Cardiac fibroblast (primary cell): Measurements from ENCODE around the gene DUSP6.

Source experiments
- DNase-seq, 2 donors: peaks; one replicate each; pipeline versions ENCODE4 v3.0.0 to v3.0.0-alpha.2; 2010; ENCODE audit warnings: low read depth in 2 of 2
- H3K4me3 ChIP-seq, 2 donors: replicated peaks in 1 of 2; 1 replicate in 1 of 2; 2 replicates in 1 of 2; pipeline ENCODE4 v1.5.1; 2011; ENCODE audit warnings: low read depth in 2 of 2, low read length in 2 of 2, mild to moderate bottlenecking in 2 of 2, moderate library complexity in 1 of 2
- TF ChIP-seq, protein P1 (sequence below): IDR thresholded peaks from one replicate; pipeline ENCODE4 v1.5.1; 2011; ENCODE audit warnings: low read depth, mild to moderate bottlenecking, low read length, inconsistent platforms

Gene DUSP6

DNA sequence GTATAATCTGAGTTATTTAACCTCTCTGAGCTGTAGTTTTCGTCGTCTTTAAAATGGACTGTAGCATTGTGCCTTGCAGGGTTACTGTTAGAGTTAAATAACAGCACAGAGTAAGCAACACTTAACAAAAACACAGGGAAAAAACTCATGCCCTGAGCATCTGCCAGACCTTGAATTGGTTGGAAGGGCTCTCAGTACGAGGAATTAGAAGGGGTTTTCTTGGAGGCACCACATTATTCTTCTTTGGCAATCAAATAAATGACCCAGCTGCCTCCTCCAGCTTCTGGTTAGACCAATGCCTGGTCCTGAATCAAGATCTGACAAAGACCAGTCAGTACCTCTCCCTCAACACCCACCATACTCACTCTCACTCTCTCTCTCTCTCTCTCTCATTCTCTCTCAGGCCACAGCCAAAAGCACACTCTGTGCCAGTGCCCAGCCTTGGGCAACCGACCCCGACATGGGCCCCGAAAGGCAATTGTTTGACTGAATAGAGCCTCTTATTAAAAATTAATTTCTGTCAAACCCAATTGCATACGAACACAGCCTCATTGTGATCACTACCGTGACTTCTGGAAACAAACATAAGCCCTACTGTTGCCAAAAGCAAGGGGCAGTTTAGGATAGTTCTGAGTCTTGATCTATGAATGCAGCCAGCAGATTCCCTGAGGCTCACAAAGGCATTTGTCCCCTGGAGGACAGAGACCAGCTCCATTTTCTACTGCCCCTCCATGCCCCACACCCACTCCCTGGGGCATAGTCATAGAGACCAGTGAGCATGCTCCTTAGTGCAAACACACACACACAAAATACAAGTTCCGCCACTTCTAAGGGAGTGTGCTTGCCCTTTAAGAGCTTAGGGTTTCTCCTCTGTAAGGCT lies 23.9 kb downstream of the DUSP6 start:
- TF ChIP-seq, protein P1, sequence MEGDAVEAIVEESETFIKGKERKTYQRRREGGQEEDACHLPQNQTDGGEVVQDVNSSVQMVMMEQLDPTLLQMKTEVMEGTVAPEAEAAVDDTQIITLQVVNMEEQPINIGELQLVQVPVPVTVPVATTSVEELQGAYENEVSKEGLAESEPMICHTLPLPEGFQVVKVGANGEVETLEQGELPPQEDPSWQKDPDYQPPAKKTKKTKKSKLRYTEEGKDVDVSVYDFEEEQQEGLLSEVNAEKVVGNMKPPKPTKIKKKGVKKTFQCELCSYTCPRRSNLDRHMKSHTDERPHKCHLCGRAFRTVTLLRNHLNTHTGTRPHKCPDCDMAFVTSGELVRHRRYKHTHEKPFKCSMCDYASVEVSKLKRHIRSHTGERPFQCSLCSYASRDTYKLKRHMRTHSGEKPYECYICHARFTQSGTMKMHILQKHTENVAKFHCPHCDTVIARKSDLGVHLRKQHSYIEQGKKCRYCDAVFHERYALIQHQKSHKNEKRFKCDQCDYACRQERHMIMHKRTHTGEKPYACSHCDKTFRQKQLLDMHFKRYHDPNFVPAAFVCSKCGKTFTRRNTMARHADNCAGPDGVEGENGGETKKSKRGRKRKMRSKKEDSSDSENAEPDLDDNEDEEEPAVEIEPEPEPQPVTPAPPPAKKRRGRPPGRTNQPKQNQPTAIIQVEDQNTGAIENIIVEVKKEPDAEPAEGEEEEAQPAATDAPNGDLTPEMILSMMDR, result no peak
- no peak overlapping the region for H3K4me3 ChIP-seq
- DNase-seq, result no peak

DNA sequence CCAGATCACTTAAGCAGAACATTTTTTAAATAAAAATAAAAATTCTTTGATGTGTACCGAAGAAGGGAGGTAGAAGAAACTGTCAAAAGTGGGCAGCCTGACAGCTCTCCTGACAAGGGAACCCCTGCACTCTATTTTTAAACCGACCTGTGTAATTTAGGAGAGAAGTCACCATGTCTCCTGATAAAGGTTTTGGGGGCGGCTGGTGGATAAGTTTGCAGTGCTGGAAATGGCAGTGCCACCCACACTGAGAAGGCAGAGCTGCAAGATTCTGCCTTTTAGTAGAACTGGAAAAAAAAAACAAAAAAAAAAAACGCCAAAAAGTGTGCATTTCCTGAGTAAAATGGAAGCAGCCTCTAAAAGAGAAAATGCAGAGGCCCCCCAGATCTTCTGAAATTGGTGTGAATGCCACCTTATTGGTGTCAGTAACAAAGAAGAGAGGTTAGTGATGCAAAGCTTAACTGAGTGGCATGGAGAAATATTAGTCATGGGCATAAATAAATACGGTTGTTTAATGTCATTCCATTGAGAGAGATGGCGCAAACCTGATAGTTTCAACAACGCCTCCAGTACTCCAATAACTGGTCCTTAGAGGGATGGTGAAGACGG lies 24.7 kb downstream of the DUSP6 start:
- no peak for DNase-seq
- TF ChIP-seq, protein P1, result no peak
- no peak overlapping the region for H3K4me3 ChIP-seq

DNA sequence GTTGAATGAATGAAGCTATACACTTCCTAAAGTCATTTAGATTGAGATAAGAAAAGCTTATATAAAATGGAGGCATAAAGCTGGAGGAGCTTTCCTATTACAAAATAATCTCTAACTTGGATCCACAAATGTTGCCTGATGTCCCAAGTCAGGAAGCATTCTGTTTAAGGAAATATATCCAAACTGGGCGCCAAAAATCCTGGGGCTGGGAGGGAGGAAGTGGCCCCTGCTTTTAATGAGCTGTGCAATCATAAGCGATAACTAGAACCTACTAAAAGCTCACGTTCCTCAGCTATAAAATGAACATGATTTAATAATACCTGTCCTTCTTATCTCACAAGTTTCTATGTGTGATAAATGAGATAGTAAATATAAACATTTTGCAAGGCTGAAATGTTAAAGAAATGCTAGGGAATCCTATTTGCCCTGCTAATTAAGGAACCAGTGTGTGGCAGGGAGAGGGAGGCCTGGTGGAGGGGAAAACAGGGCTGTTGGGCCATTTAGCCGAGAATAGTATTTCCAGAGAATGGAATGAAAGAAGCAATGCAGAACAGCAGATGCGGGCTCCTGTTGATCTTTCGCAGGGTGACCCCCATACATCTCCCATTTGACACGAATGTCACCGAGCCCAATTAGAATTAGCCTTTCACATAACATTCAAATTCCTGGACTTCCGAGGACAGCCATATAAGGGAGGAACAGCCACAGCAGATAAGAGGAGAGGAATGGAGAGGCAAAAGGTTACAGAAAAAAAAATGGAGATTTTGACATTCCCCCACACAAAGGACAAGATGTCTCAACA lies 25.9 kb downstream of the DUSP6 start:
- TF ChIP-seq, protein P1, result no peak
- H3K4me3 ChIP-seq, result no peak overlapping the region
- peak in 1 of 2 donors; percentile 28 for DNase-seq

DNA sequence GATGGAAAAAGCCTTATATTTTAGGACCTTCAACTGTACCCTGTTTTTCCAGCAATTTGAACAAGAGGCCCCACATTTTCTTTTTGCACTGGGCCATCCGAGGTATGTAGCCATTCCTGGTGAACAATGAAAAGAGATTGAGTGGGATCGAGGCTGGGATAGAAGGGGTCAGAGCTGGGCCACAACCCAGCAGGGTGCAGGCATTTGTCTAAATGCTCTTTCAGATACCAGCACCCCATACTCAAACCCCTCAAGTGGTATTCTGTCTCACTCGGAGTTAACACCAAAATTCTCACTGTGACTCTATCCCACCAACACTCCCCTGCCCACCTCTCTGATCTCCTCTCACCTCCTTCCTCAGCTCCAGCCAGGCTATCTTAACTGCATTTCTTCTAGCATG lies 26.8 kb downstream of the DUSP6 start:
- TF ChIP-seq, protein P1, result no peak
- no peak for DNase-seq

DNA sequence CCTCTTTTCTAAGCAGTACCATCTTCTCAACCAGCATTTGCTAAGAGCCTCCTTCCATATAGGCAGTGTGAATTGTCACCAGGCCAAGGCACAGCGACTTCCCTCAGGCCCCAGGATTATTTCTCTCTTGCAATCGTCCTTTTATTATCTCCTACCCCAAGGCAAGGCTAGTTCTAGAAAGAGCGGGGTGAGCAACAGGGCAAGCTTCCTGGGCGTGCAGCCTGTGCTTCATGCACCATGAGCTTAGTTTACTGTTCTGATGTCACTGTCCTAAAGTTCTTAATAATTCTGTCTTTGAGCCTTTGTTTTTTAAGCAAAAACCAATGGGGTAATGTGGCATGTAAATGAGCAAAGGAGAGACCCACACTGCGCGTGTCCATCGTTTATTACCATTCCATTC lies 27.9 kb downstream of the DUSP6 start:
- DNase-seq, result no peak
- TF ChIP-seq, protein P1, result no peak
- no peak overlapping the region for H3K4me3 ChIP-seq

More for the DNA sequence above, 26.8 kb downstream of the DUSP6 start:
- no peak overlapping the region for H3K4me3 ChIP-seq

DNA sequence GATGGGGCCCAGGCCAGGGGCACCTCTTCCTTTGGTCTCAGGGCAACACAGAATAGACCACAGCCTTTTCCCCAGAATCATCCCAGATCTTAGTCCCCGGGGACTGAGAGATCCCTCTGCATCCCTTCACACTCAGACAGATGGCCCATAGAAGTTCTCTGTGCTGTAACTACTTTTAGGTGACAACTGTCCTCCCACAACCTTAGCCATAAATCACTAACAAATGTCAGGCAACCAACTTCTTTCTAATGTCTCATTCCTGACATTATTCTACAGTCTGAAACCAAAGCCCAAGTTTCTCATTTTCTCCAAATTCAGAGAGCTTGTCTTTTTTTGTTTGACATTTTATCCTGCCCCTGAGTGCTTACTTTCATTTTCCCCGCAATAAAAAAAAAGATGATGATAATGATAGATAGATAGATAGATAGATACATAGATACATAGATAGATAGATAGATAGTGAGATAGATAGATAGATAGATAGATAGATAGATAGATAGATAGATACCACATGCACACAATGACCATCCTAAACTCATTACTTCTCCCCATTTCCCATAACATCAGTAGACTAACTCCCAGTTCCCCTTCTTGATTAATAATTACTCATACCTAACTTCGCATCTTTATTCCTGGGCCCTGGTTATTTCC lies 28.6 kb downstream of the DUSP6 start:
- TF ChIP-seq, protein P1, result no peak
- H3K4me3 ChIP-seq, result no peak overlapping the region
- DNase-seq, result no peak
